A673 (cell line): ENCODE results near the gene MVB12B. TPM values are rescaled to one million over a fixed set of nuclear protein-coding genes. Genes with fewer than 3 reads are reported as not detected.

Experiments used
- BruUV-seq: library from RNA; stranded (reverse); fragments of 400-500 nt; replicated peaks from 2 replicates; lab custom pipeline; 2021; lab: Mats Ljungman, UMichigan
- CTCF ChIA-PET: fragments of 300-600 bp; sonication (Branson Sonifier 250); formaldehyde crosslinking; loops from one replicate; lab custom pipeline; 2022; ENCODE audit warnings: antibody characterized with exemption; lab: Charles Lee
- POLR2A ChIA-PET: fragments of 300-600 bp; sonication (Branson Sonifier 250); formaldehyde crosslinking; loops from one replicate; lab custom pipeline; 2022; ENCODE audit warnings: antibody characterized with exemption; ENCODE audit not compliant: low non-redundant PET; lab: Charles Lee
- DNase-seq: peaks from one replicate; pipeline ENCODE4 v3.0.0-alpha.2; 2015; ENCODE audit warnings: low spot score
- H3K27ac ChIP-seq: fragments of 200-600 bp; sonication (generic); 2 replicates; pipeline ENCODE4 v1.5.1; 2016; ENCODE audit warnings: mixed run types, low read depth, mild to moderate bottlenecking, mixed read lengths, antibody characterized with exemption, low read length; ENCODE audit not compliant: poor library complexity, severe bottlenecking
- H3K27me3 ChIP-seq: fragments of 200-600 bp; sonication (generic); replicated peaks from 2 replicates; pipeline ENCODE4 v1.6.1; 2017; ENCODE audit warnings: mixed run types, low read depth, mild to moderate bottlenecking, mixed read lengths, antibody characterized with exemption, low read length; ENCODE audit not compliant: insufficient read depth, poor library complexity
- H3K36me3 ChIP-seq: fragments of 200-600 bp; sonication (generic); 2 replicates; pipeline ENCODE4 v1.6.1; 2016; ENCODE audit warnings: mixed run types, mild to moderate bottlenecking, mixed read lengths, antibody characterized with exemption, low read length; ENCODE audit not compliant: insufficient read depth, poor library complexity, severe bottlenecking
- H3K4me1 ChIP-seq: fragments of 200-600 bp; sonication (generic); 2 replicates; pipeline ENCODE4 v1.6.1; 2017; ENCODE audit warnings: mixed run types, mild to moderate bottlenecking, mixed read lengths, antibody characterized with exemption, low read length; ENCODE audit not compliant: insufficient read depth, poor library complexity, severe bottlenecking
- H3K4me3 ChIP-seq: fragments of 200-600 bp; sonication (generic); 2 replicates; pipeline ENCODE4 v1.5.1; 2016; ENCODE audit warnings: low read depth, mixed run types, mild to moderate bottlenecking, mixed read lengths, low read length; ENCODE audit not compliant: poor library complexity, severe bottlenecking
- H3K9me3 ChIP-seq: fragments of 200-600 bp; sonication (generic); 2 replicates; pipeline ENCODE4 v1.6.1; 2016; ENCODE audit warnings: mixed run types, low read depth, mild to moderate bottlenecking, mixed read lengths, antibody characterized with exemption, low read length; ENCODE audit not compliant: poor library complexity, severe bottlenecking
- EZH2 ChIP-seq: fragments of 200-600 bp; sonication (generic); IDR thresholded peaks from 2 replicates; pipeline ENCODE4 v1.6.1; 2017; ENCODE audit warnings: borderline replicate concordance, low read depth, mild to moderate bottlenecking, mixed read lengths, antibody characterized with exemption, low read length; ENCODE audit not compliant: poor library complexity, severe bottlenecking
- intact Hi-C: fragments of 100-400 bp; cut with micrococcal nuclease; formaldehyde crosslinking; loops from one replicate; pipeline ENCODE4 v1.10.0; 2022; ENCODE audit not compliant: unreplicated experiment
- total RNA-seq: library from RNA; stranded (reverse); gene quantifications from 2 replicates; pipeline ENCODE4 v1.2.3, GENCODE V29; 2021
- TF ChIP-seq, protein P1 (sequence below): fragments of 300-800, 200-600 bp; sonication (generic); conservative IDR thresholded peaks from 2 replicates; pipeline ENCODE4 v1.5.1; 2017; ENCODE audit warnings: low read depth, mild to moderate bottlenecking, antibody characterized with exemption, low read length, moderate library complexity, mixed read lengths

MVB12B gene
- total RNA-seq, 1 experiment from 2014 or later, result 12.3 TPM

DNA sequence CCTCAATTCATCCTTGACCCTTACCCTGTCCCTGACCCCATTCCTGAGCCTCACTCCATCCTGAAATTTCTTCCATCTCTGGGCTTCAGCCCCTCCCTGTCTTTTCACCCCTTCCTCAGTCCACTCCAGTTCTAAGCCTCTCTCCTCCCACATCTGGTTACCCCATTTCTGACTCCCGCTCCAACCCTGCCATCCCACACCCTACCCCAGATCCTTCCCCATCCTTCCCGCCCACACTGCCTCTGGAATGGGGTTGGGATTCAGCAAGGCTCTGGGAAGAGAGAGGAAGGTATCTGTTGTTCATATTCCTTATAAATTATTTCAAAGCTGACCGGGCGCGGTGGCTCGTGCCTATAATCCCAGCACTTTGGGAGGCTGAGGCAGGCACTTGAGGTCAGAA lies 29.9 kb upstream of the MVB12B start:
- intact Hi-C loops, result no loop called here
- CTCF ChIA-PET, result no interaction called here
- TF ChIP-seq EZH2, result no peak
- TF ChIP-seq, protein P1, sequence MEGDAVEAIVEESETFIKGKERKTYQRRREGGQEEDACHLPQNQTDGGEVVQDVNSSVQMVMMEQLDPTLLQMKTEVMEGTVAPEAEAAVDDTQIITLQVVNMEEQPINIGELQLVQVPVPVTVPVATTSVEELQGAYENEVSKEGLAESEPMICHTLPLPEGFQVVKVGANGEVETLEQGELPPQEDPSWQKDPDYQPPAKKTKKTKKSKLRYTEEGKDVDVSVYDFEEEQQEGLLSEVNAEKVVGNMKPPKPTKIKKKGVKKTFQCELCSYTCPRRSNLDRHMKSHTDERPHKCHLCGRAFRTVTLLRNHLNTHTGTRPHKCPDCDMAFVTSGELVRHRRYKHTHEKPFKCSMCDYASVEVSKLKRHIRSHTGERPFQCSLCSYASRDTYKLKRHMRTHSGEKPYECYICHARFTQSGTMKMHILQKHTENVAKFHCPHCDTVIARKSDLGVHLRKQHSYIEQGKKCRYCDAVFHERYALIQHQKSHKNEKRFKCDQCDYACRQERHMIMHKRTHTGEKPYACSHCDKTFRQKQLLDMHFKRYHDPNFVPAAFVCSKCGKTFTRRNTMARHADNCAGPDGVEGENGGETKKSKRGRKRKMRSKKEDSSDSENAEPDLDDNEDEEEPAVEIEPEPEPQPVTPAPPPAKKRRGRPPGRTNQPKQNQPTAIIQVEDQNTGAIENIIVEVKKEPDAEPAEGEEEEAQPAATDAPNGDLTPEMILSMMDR, result no peak
- Histone ChIP-seq H3K9me3 (no peaks in the 10 kb centered on the region), H3K4me1 (no peaks in the 10 kb centered on the region), H3K27me3 (no peaks in the 10 kb centered on the region), H3K36me3 (no peaks in the 10 kb centered on the region), H3K4me3 (no peak overlapping the region), H3K27ac (no peak overlapping the region)
- no peak for DNase-seq
- POLR2A ChIA-PET, result no interaction called here
- no TSS peak for BruUV-seq

DNA sequence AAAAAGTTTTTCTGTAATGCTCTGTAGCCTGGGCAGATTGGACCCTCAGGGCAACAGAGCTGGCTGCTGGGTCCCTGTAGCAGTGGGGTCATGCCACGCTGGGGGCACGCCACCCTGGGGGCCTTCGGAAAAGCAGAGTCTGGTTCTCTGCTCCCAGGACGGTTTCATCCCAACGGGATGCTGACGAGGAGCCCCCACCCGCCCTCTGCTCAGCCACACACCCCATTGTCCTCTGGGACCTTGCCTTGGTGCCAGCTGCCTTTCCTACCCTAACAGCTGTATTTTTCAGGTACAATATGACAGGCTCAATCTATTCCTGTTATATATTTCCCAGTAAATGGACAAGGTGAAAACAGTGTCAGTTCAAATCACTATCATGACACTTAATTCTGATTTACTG lies 29.0 kb upstream of the MVB12B start:
- H3K36me3 ChIP-seq, result no peaks in the 10 kb centered on the region
- DNase-seq, result no peak
- H3K9me3 ChIP-seq, result no peaks in the 10 kb centered on the region
- no TSS peak for BruUV-seq
- ChIA-PET POLR2A (no interaction called here), CTCF (no interaction called here)
- intact Hi-C loops, result no loop called here
- no peak overlapping the region for H3K27ac ChIP-seq
- H3K4me3 ChIP-seq, result no peak overlapping the region
- H3K4me1 ChIP-seq, result no peaks in the 10 kb centered on the region
- no peak for TF ChIP-seq EZH2
- TF ChIP-seq, protein P1, result no peak
- no peaks in the 10 kb centered on the region for H3K27me3 ChIP-seq

DNA sequence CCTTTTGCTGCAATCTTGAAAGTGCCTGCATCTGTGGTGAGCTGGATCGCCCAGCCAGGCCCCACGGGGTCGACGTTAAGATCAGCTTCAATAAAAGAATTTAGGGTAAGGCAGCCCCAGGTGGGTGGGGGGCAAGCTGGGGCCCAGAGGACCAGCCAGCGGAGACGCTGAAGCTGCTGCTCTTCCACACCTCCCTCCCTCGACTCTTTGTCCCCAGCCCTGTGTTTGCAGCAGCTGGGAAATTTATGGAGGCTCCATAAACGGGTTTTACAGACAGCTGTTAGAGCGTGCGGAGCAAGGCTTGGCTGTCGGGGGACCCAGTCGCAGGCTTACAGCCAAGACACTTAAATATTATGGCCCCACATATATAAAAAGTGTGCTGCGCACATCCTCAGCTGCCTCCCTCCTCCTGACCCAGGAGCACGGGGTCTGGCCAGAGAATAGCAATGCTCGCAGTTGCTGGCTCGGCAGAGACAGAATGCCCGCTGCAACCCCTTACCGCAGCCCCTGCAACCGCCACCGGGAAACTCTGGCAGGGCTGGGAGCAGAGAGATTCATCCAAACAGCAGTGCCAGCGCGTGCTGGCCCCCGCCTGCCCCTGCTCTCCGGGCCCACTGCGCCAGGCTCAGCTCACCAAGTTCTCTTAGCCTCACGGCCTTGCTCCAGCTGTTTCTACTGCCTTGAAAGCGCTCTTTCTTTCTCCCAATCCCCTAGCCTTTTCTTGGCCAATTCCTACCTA lies 28.4 kb upstream of the MVB12B start:
- Histone ChIP-seq H3K9me3 (no peaks in the 10 kb centered on the region), H3K27me3 (no peaks in the 10 kb centered on the region), H3K4me1 (no peaks in the 10 kb centered on the region), H3K27ac (no peak overlapping the region), H3K4me3 (no peak overlapping the region), H3K36me3 (no peaks in the 10 kb centered on the region)
- intact Hi-C loops, result no loop called here
- no TSS peak for BruUV-seq
- ChIA-PET POLR2A (no interaction called here), CTCF (interaction anchor here (1.6 kb wide), 1 partner anchor 100 kb away, joined by 5 read pairs; no protein-coding TSS in a partner anchor)
- no peak for TF ChIP-seq EZH2
- TF ChIP-seq, protein P1, result no peak
- no peak for DNase-seq
